Loucy (cell line): ENCODE results near the gene C1orf167.

Experiments used
- H2AFZ ChIP-seq: fragments of 200-600 bp; sonication (generic); 2 replicates; pipeline ENCODE4 v1.6.0; 2016; ENCODE audit warnings: antibody characterized with exemption, mild to moderate bottlenecking, low read length, moderate library complexity
- H3F3A ChIP-seq: fragments of 200-600 bp; 2 replicates; pipeline ENCODE4 v1.6.0; 2016; ENCODE audit warnings: antibody characterized with exemption, low read depth, mild to moderate bottlenecking
- H3K27me3 ChIP-seq: fragments of 200-600 bp; sonication (generic); 2 replicates; pipeline ENCODE4 v1.6.1; 2014; ENCODE audit warnings: low read length, mild to moderate bottlenecking; ENCODE audit not compliant: insufficient read depth, poor library complexity, severe bottlenecking
- H3K36me3 ChIP-seq: fragments of 200-600 bp; sonication (generic); 2 replicates; pipeline ENCODE4 v1.6.1; 2016; ENCODE audit warnings: low read length; ENCODE audit not compliant: insufficient read depth
- H3K4me1 ChIP-seq: fragments of 200-600 bp; sonication (generic); 2 replicates; pipeline ENCODE4 v1.5.1; 2014; ENCODE audit warnings: low read length, mild to moderate bottlenecking; ENCODE audit not compliant: insufficient read depth, poor library complexity, severe bottlenecking
- H3K4me2 ChIP-seq: fragments of 200-600 bp; sonication (generic); 2 replicates; pipeline ENCODE4 v1.6.0; 2014; ENCODE audit warnings: antibody characterized with exemption, low read length, low read depth, mild to moderate bottlenecking; ENCODE audit not compliant: poor library complexity, severe bottlenecking
- H3K4me3 ChIP-seq: fragments of 200-600 bp; sonication (generic); 2 replicates; pipeline ENCODE4 v1.5.1; 2014; ENCODE audit warnings: low read length, mild to moderate bottlenecking, mixed read lengths; ENCODE audit not compliant: poor library complexity, severe bottlenecking
- H3K79me2 ChIP-seq: fragments of 200-600 bp; sonication (generic); 2 replicates; pipeline ENCODE4 v1.6.1; 2014; ENCODE audit warnings: low read length; ENCODE audit not compliant: insufficient read depth
- H3K9ac ChIP-seq: fragments of 200-600 bp; sonication (generic); 2 replicates; pipeline ENCODE4 v1.6.0; 2014; ENCODE audit warnings: mild to moderate bottlenecking, low read depth, low read length, moderate library complexity; ENCODE audit not compliant: poor library complexity, severe bottlenecking
- H3K9me2 ChIP-seq: fragments of 200-600 bp; sonication (generic); replicated peaks from 2 replicates; pipeline ENCODE4 v1.6.1; 2016; ENCODE audit warnings: low read depth, low read length, mixed read lengths
- H3K9me3 ChIP-seq: fragments of 200-600 bp; sonication (generic); 2 replicates; pipeline ENCODE4 v1.6.1; 2014; ENCODE audit warnings: mild to moderate bottlenecking, antibody characterized with exemption, low read length, low read depth; ENCODE audit not compliant: insufficient read depth
- H4K20me1 ChIP-seq: fragments of 200-600 bp; sonication (generic); 2 replicates; pipeline ENCODE4 v1.6.0; 2014; ENCODE audit warnings: antibody characterized with exemption, low read length, mild to moderate bottlenecking; ENCODE audit not compliant: insufficient read depth, poor library complexity, severe bottlenecking
- EZH2phosphoT487 ChIP-seq: fragments of 200-600 bp; IDR thresholded peaks from 2 replicates; pipeline ENCODE4 v1.6.1; 2018; ENCODE audit warnings: antibody characterized with exemption, mild to moderate bottlenecking, moderate library complexity, borderline replicate concordance
- TF ChIP-seq, protein P1 (sequence below): fragments of 200-600 bp; sonication (generic); conservative IDR thresholded peaks from 2 replicates; pipeline ENCODE4 v1.5.1; 2014; ENCODE audit warnings: mild to moderate bottlenecking, antibody characterized with exemption, low read length

The C1orf167 gene

DNA sequence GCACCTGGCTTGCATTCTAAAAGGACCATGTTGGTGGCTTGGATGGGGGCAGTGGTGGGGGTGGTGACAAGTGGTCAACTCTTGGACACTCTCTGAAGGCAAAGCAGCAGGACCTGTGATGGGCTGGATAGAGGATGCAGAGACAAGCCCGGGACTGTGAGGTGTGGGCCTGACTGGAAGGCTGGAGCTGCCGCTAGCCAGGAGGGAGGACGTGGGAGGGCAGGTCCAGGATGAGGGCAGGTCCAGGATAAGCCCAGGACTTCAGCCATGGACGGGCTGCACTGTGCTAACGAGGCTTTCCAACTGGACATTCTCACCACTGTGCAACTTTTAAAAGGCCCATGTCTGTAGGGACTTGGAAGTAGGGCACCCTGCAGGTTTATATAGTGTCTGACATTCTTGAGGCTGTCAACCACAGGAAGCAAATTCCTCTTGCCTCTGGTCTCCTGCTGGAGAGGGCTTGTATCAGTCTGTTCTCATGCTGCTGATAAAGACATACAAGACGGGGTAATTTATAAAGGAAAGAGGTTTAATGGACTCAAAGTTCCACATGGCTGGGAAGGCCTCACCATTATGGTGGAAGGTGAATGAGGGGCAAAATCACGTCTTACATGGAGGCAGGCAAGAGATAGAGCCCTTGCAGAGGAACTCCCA is 8.3 kb upstream of the C1orf167 start:
- Histone ChIP-seq H3K9me2 (no peaks in the 10 kb centered on the region), H3K4me2 (no peak overlapping the region), H3K4me1 (peaks cover 4% of the 10 kb centered on the region), H2AFZ (no peak overlapping the region), H3K36me3 (no peaks in the 10 kb centered on the region), H4K20me1 (no peaks in the 10 kb centered on the region), H3K79me2 (no peaks in the 10 kb centered on the region), H3K9me3 (no peaks in the 10 kb centered on the region), H3K9ac (no peak overlapping the region), H3K27me3 (no peaks in the 10 kb centered on the region), H3K4me3 (no peak overlapping the region), H3F3A (no peaks in the 10 kb centered on the region)
- TF ChIP-seq, protein P1, sequence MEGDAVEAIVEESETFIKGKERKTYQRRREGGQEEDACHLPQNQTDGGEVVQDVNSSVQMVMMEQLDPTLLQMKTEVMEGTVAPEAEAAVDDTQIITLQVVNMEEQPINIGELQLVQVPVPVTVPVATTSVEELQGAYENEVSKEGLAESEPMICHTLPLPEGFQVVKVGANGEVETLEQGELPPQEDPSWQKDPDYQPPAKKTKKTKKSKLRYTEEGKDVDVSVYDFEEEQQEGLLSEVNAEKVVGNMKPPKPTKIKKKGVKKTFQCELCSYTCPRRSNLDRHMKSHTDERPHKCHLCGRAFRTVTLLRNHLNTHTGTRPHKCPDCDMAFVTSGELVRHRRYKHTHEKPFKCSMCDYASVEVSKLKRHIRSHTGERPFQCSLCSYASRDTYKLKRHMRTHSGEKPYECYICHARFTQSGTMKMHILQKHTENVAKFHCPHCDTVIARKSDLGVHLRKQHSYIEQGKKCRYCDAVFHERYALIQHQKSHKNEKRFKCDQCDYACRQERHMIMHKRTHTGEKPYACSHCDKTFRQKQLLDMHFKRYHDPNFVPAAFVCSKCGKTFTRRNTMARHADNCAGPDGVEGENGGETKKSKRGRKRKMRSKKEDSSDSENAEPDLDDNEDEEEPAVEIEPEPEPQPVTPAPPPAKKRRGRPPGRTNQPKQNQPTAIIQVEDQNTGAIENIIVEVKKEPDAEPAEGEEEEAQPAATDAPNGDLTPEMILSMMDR, result no peak
- TF ChIP-seq EZH2phosphoT487, result no peak

- no peak overlapping the region for H3K4me2 ChIP-seq
- no peaks in the 10 kb centered on the region for H3K36me3 ChIP-seq
- no peak overlapping the region for H3K4me3 ChIP-seq
- H2AFZ ChIP-seq, result no peak overlapping the region
- H4K20me1 ChIP-seq, result no peaks in the 10 kb centered on the region
- no peaks in the 10 kb centered on the region for H3K27me3 ChIP-seq
- H3K4me1 ChIP-seq, result no peaks in the 10 kb centered on the region
- no peaks in the 10 kb centered on the region for H3F3A ChIP-seq
- no peak overlapping the region for H3K9ac ChIP-seq
- H3K9me2 ChIP-seq, result no peaks in the 10 kb centered on the region
- H3K79me2 ChIP-seq, result no peaks in the 10 kb centered on the region
- no peak for TF ChIP-seq EZH2phosphoT487
- TF ChIP-seq, protein P1, result no peak
- no peaks in the 10 kb centered on the region for H3K9me3 ChIP-seq
These were observed 4.9 kb upstream of the C1orf167 start for GRCh38 chr1:11757047-11757446.

- Histone ChIP-seq H2AFZ (no peak overlapping the region), H4K20me1 (no peaks in the 10 kb centered on the region), H3K79me2 (no peaks in the 10 kb centered on the region), H3K4me3 (no peak overlapping the region), H3K4me1 (no peaks in the 10 kb centered on the region), H3K4me2 (no peak overlapping the region), H3K27me3 (no peaks in the 10 kb centered on the region), H3K9ac (no peak overlapping the region), H3K9me3 (no peaks in the 10 kb centered on the region), H3K36me3 (no peaks in the 10 kb centered on the region), H3F3A (no peaks in the 10 kb centered on the region), H3K9me2 (no peaks in the 10 kb centered on the region)
- TF ChIP-seq, protein P1, result no peak
- TF ChIP-seq EZH2phosphoT487, result no peak
These were observed 2.2 kb upstream of the C1orf167 start for GRCh38 chr1:11759791-11760190.
